Gastroesophageal sphincter (tissue), 4 donors: ENCODE results near the gene BAIAP3. TPM values are rescaled to one million over a fixed set of nuclear protein-coding genes. Genes with fewer than 3 reads are reported as not detected.

Experiments
- ATAC-seq: fragments of 150-250 bp; one replicate; pipeline ENCODE4 v1.9.1; 2016; ENCODE audit warnings: mild to moderate bottlenecking, moderate library complexity
- H3K27ac ChIP-seq, 4 donors: fragments of 200-600 bp; sonication (generic) in 3 of 4; 1 replicate in 3 of 4; 2 replicates in 1 of 4; pipeline ENCODE4 v1.5.1; 2016 to 2019
- H3K27me3 ChIP-seq: fragments of 200-600 bp; sonication (generic); one replicate; pipeline ENCODE4 v1.5.1; 2019
- H3K36me3 ChIP-seq, 2 donors: fragments of 200-600 bp; sonication (generic); one replicate each; pipeline ENCODE4 v1.5.1; 2019; ENCODE audit warnings: control low read depth in 1 of 2
- H3K4me1 ChIP-seq, 3 donors: fragments of 200-600 bp; sonication (generic); 1 replicate in 2 of 3; 2 replicates in 1 of 3; pipeline ENCODE4 v1.5.1; 2016 to 2019; ENCODE audit warnings: control low read depth in 2 of 3
- H3K4me3 ChIP-seq, 2 donors: fragments of 200-600 bp; sonication (generic); one replicate each; pipeline ENCODE4 v1.5.1; 2019; ENCODE audit warnings: mild to moderate bottlenecking in 1 of 2, moderate library complexity in 1 of 2
- H3K9me3 ChIP-seq, 3 donors: fragments of 200-600 bp; sonication (generic); one replicate each; pipeline ENCODE4 v1.5.1; 2017 to 2019; ENCODE audit warnings: control low read depth in 2 of 3
- CTCF ChIP-seq, 4 experiments: fragments of 200-600 bp in 2 of 4; fragments of 450-650 bp in 2 of 4; sonication (generic) in 1 of 4; IDR thresholded peaks; one replicate each; pipeline ENCODE4 v1.5.1; 2017 to 2019; ENCODE audit warnings: antibody characterized with exemption in 4 of 4, mild to moderate bottlenecking in 2 of 4, moderate library complexity in 2 of 4
- EP300 ChIP-seq: sonication (generic); formaldehyde crosslinking; IDR thresholded peaks from one replicate; pipeline ENCODE4 v1.6.1; 2017; ENCODE audit warnings: antibody characterized with exemption, mild to moderate bottlenecking
- POLR2A ChIP-seq, 2 donors: fragments of 450-650 bp; IDR thresholded peaks; one replicate each; pipeline ENCODE4 v1.6.1; 2017; ENCODE audit warnings: antibody characterized with exemption in 2 of 2, mild to moderate bottlenecking in 2 of 2, moderate library complexity in 1 of 2
- POLR2AphosphoS5 ChIP-seq: sonication (generic); formaldehyde crosslinking; IDR thresholded peaks from one replicate; pipeline ENCODE4 v1.6.1; 2017; ENCODE audit warnings: antibody characterized with exemption
- WGBS, 2 donors: methylation state at CpG; one replicate each; pipeline ENCODE4 v1.1.5; 2018; ENCODE audit warnings: low coverage in 1 of 2; 5-methylcytosine and 5-hydroxymethylcytosine counted together
- total RNA-seq, 4 donors: library from RNA; depleted of rRNA; stranded (reverse); fragments of >200 nt; gene quantifications; one replicate each; pipeline ENCODE4 v1.1.0, GENCODE V29; 2016

The BAIAP3 gene
- total RNA-seq, 4 donors from 2014 or later = 1.1 to 14.2 (median 3.0) TPM

GRCh38 chr16:1334739-1335138 is 1.3 kb downstream of the BAIAP3 start:
- Histone ChIP-seq H3K4me3 (no peak overlapping the region), H3K27ac (no peak overlapping the region), H3K27me3 (peaks cover 91% of the 10 kb centered on the region), H3K9me3 (peaks cover 0 to 10% (median 0%) of the 10 kb centered on the region in 3 donors), H3K4me1 (peaks cover 0 to 37% (median 26%) of the 10 kb centered on the region in 3 donors), H3K36me3 (no peaks in the 10 kb centered on the region)
- WGBS, 2 donors = no CpG with 5 or more reads among the region's 9 CpGs
- TF ChIP-seq POLR2AphosphoS5 (no peak), EP300 (no peak), CTCF (IDR thresholded peaks at IDR 0.05) (no peak), POLR2A (IDR thresholded peaks at IDR 0.05) (no peak)
- no peak for ATAC-seq

GRCh38 chr16:1335211-1335971 is 1.9 kb downstream of the BAIAP3 start:
- no peaks in the 10 kb centered on the region for H3K36me3 ChIP-seq
- peaks cover 0 to 7% (median 0%) of the 10 kb centered on the region in 3 donors for H3K9me3 ChIP-seq
- H3K27me3 ChIP-seq = peaks cover 90% of the 10 kb centered on the region
- peaks cover 0 to 37% (median 26%) of the 10 kb centered on the region in 3 donors for H3K4me1 ChIP-seq
- WGBS, 2 donors = 70 to 80% methylated on average over 1 to 2 of the region's 16 CpGs
- no peak for TF ChIP-seq CTCF (IDR thresholded peaks at IDR 0.05)
- no peak overlapping the region for H3K4me3 ChIP-seq
- ATAC-seq = no peak
- H3K27ac ChIP-seq = no peak overlapping the region

GRCh38 chr16:1335996-1336395 is 2.6 kb downstream of the BAIAP3 start:
- no peak for ATAC-seq
- Histone ChIP-seq H3K27ac (no peak overlapping the region), H3K4me1 (peaks cover 0 to 37% (median 26%) of the 10 kb centered on the region in 3 donors), H3K9me3 (peaks cover 0 to 1% (median 0%) of the 10 kb centered on the region in 3 donors), H3K36me3 (no peaks in the 10 kb centered on the region), H3K27me3 (peaks cover 87% of the 10 kb centered on the region), H3K4me3 (no peak overlapping the region)
- WGBS, 2 donors = 0 to 18% methylated on average over 6 to 7 of the region's 12 CpGs
- no peak for TF ChIP-seq CTCF (IDR thresholded peaks at IDR 0.05)
- no peak for TF ChIP-seq POLR2A (IDR thresholded peaks at IDR 0.05)
- TF ChIP-seq POLR2AphosphoS5 = no peak
- no peak for TF ChIP-seq EP300

GRCh38 chr16:1336619-1337018 is 3.2 kb downstream of the BAIAP3 start:
- Histone ChIP-seq H3K9me3 (no peaks in the 10 kb centered on the region), H3K27me3 (peaks cover 87% of the 10 kb centered on the region), H3K27ac (no peak overlapping the region), H3K4me1 (peaks cover 0 to 32% (median 23%) of the 10 kb centered on the region in 3 donors), H3K4me3 (no peak overlapping the region), H3K36me3 (no peaks in the 10 kb centered on the region)
- TF ChIP-seq CTCF (IDR thresholded peaks at IDR 0.05) (no peak), EP300 (no peak), POLR2A (IDR thresholded peaks at IDR 0.05) (no peak)
- 25% methylated on average over 2 of the region's 15 CpGs; no CpG with 5 or more reads in 1 of the 2 donors for WGBS, 2 donors
- no peak for ATAC-seq

- H3K36me3 ChIP-seq = no peaks in the 10 kb centered on the region
- no peak overlapping the region for H3K4me3 ChIP-seq
- H3K27ac ChIP-seq = no peak overlapping the region
- no peak for ATAC-seq
- H3K27me3 ChIP-seq = peaks cover 87% of the 10 kb centered on the region
- no peaks in the 10 kb centered on the region for H3K9me3 ChIP-seq
- H3K4me1 ChIP-seq = peaks cover 0 to 28% (median 17%) of the 10 kb centered on the region in 3 donors
- WGBS, 2 donors = no CpG with 5 or more reads among the region's 9 CpGs
- TF ChIP-seq CTCF (IDR thresholded peaks at IDR 0.05) (no peak), POLR2A (IDR thresholded peaks at IDR 0.05) (no peak), POLR2AphosphoS5 (no peak), EP300 (no peak)
These were observed 4.0 kb downstream of the BAIAP3 start for GRCh38 chr16:1337486-1337885.
